ENCODE measurements around the gene DPEP3. TPM values are rescaled to one million over a fixed set of nuclear protein-coding genes. Genes with fewer than 3 reads are reported as not detected.

Gene DPEP3
- total RNA-seq, 1 experiment from 2014 or later: not detected

DNA sequence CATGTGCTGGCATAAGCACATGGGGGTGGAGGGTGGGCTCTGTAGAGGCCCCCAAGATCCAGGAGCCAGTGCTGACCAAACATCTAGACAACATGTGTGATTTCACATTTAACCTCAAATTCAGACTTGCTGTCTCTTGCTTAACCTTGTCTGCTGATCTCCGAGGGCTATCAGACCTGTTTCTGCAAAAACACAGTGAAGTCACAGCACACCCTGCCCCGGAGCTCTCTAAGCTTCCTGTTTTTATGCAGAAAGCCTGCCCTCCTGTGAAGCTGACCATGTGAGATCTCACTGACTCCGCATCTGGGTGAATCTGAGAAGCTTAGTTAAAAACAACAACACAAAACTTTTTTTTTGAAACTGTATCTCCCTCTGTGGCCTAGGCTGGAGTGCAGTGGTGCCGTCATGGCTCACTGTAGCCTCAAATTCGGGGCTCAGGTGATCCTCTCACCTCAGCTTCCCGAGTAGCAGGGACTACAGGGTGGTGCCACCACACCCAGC, 25.5 kb upstream of the DPEP3 start:
- no TSS peak for BruUV-seq (replicated peaks)

DNA sequence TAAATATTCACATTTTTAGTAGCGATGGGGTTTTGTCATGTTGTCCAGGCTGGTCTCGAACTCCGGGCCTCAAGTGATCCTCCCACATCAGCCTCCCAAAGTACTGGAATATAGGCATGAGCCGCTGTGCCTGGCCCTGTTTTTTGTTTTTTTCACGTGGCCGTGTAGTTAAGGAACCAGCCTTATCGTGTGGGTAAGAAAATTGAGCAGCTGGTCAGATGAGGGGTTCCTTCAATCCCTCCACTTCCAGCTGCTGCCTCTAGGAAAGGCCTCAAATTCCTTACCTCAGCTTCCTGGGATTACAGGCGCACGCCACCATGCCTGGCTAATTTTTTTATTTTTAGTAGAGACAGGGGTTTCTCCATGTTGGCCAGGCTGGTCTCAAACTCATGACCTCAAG, 24.9 kb upstream of the DPEP3 start:
- H3K27me3 ChIP-seq (ENCODE audit: low read length): no peaks in the 10 kb centered on the region
- no peaks in the 10 kb centered on the region for H3F3A ChIP-seq (ENCODE audit: low read length, unreplicated experiment)
- H3K4me2 ChIP-seq (ENCODE audit: low read length): no peak overlapping the region
- ATAC-seq: no peak
- no peaks in the 10 kb centered on the region for H4K20me1 ChIP-seq (ENCODE audit: low read length)
- BruUV-seq (replicated peaks): no TSS peak
- H3K27ac ChIP-seq (ENCODE audit: low read length): no peak overlapping the region
- intact Hi-C loops (cut with micrococcal nuclease): no loop called here
- no peaks in the 10 kb centered on the region for H3K79me2 ChIP-seq (ENCODE audit: low read length)
- no peaks in the 10 kb centered on the region for H3K9me3 ChIP-seq (ENCODE audit: low read length)
- no peak for DNase-seq
- TF ChIP-seq, protein P1, sequence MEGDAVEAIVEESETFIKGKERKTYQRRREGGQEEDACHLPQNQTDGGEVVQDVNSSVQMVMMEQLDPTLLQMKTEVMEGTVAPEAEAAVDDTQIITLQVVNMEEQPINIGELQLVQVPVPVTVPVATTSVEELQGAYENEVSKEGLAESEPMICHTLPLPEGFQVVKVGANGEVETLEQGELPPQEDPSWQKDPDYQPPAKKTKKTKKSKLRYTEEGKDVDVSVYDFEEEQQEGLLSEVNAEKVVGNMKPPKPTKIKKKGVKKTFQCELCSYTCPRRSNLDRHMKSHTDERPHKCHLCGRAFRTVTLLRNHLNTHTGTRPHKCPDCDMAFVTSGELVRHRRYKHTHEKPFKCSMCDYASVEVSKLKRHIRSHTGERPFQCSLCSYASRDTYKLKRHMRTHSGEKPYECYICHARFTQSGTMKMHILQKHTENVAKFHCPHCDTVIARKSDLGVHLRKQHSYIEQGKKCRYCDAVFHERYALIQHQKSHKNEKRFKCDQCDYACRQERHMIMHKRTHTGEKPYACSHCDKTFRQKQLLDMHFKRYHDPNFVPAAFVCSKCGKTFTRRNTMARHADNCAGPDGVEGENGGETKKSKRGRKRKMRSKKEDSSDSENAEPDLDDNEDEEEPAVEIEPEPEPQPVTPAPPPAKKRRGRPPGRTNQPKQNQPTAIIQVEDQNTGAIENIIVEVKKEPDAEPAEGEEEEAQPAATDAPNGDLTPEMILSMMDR (conservative IDR thresholded peaks at IDR 0.05; ENCODE audit: low read depth, low read length): no peak
- no peak for TF ChIP-seq EZH2phosphoT487 (IDR thresholded peaks at IDR 0.05; ENCODE audit: borderline replicate concordance, low read length)
- no peak for TF ChIP-seq EZH2 (IDR thresholded peaks at IDR 0.05; ENCODE audit: low read length, unreplicated experiment)
- no peak overlapping the region for H3K9ac ChIP-seq (ENCODE audit: low read length)
- no peaks in the 10 kb centered on the region for H3K4me1 ChIP-seq (ENCODE audit: insufficient read depth, low read length)
- ChIA-PET CTCF (no interaction called here), POLR2A (ENCODE audit: unreplicated experiment) (no interaction called here)
- no peaks in the 10 kb centered on the region for H3K9me2 ChIP-seq (replicated peaks; ENCODE audit: low read length)
- H3K4me3 ChIP-seq (ENCODE audit: low read length): no peak overlapping the region
- H2AFZ ChIP-seq (ENCODE audit: low read length): no peak overlapping the region
- no peaks in the 10 kb centered on the region for H3K36me3 ChIP-seq (ENCODE audit: low read depth, low read length)

More for the DNA sequence above, 25.5 kb upstream of the DPEP3 start:
- intact Hi-C loops (cut with micrococcal nuclease): no loop called here
- DNase-seq (no peak), ATAC-seq (no peak)
- no peaks in the 10 kb centered on the region for H3K9me2 ChIP-seq (replicated peaks; ENCODE audit: low read length)
- no peak overlapping the region for H3K9ac ChIP-seq (ENCODE audit: low read length)
- H3K4me1 ChIP-seq (ENCODE audit: insufficient read depth, low read length): no peaks in the 10 kb centered on the region
- H3F3A ChIP-seq (ENCODE audit: low read length, unreplicated experiment): no peaks in the 10 kb centered on the region
- H3K9me3 ChIP-seq (ENCODE audit: low read length): no peaks in the 10 kb centered on the region
- CTCF ChIA-PET: no interaction called here
- H3K27ac ChIP-seq (ENCODE audit: low read length): no peak overlapping the region
- no peak overlapping the region for H2AFZ ChIP-seq (ENCODE audit: low read length)
- no peaks in the 10 kb centered on the region for H3K79me2 ChIP-seq (ENCODE audit: low read length)
- no peak overlapping the region for H3K4me3 ChIP-seq (ENCODE audit: low read length)
- no peak overlapping the region for H3K4me2 ChIP-seq (ENCODE audit: low read length)
- no peaks in the 10 kb centered on the region for H4K20me1 ChIP-seq (ENCODE audit: low read length)
- H3K27me3 ChIP-seq (ENCODE audit: low read length): no peaks in the 10 kb centered on the region
- POLR2A ChIA-PET (ENCODE audit: unreplicated experiment): no interaction called here
- H3K36me3 ChIP-seq (ENCODE audit: low read depth, low read length): no peaks in the 10 kb centered on the region
- TF ChIP-seq EZH2 (IDR thresholded peaks at IDR 0.05; ENCODE audit: low read length, unreplicated experiment): no peak
- TF ChIP-seq EZH2phosphoT487 (IDR thresholded peaks at IDR 0.05; ENCODE audit: borderline replicate concordance, low read length): no peak
- TF ChIP-seq, protein P1 (conservative IDR thresholded peaks at IDR 0.05; ENCODE audit: low read depth, low read length): no peak

DNA sequence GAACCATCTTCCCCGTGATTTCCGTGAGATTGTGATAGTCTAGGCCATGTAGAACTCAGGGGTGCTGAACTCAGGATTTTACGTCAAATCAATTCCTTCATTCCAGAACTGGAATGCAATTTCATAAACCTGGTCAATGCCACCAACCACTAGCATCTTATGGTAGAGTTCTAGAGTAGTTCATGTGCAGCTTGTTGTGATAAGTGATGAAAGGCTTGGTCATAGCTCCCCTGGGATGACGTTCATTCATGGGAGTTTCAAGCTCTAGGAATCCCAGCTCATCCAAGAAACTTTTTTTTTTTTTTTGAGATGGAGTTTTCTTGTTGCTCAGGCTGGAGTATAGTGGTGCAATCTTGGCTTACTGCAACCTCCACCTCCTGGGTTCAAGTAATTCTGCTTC, 22.7 kb upstream of the DPEP3 start:
- Histone ChIP-seq H3K36me3 (ENCODE audit: low read depth, low read length) (no peaks in the 10 kb centered on the region), H3K4me1 (ENCODE audit: insufficient read depth, low read length) (no peaks in the 10 kb centered on the region), H3K4me2 (ENCODE audit: low read length) (no peak overlapping the region), H2AFZ (ENCODE audit: low read length) (no peak overlapping the region), H3F3A (ENCODE audit: low read length, unreplicated experiment) (no peaks in the 10 kb centered on the region), H3K9ac (ENCODE audit: low read length) (no peak overlapping the region), H3K9me3 (ENCODE audit: low read length) (no peaks in the 10 kb centered on the region), H3K9me2 (replicated peaks; ENCODE audit: low read length) (no peaks in the 10 kb centered on the region), H4K20me1 (ENCODE audit: low read length) (no peaks in the 10 kb centered on the region), H3K79me2 (ENCODE audit: low read length) (no peaks in the 10 kb centered on the region), H3K27ac (ENCODE audit: low read length) (no peak overlapping the region), H3K4me3 (ENCODE audit: low read length) (no peak overlapping the region), H3K27me3 (ENCODE audit: low read length) (no peaks in the 10 kb centered on the region)
- POLR2A ChIA-PET (ENCODE audit: unreplicated experiment): no interaction called here
- no peak for TF ChIP-seq EZH2 (IDR thresholded peaks at IDR 0.05; ENCODE audit: low read length, unreplicated experiment)
- TF ChIP-seq, protein P1 (conservative IDR thresholded peaks at IDR 0.05; ENCODE audit: low read depth, low read length): no peak
- no peak for TF ChIP-seq EZH2phosphoT487 (IDR thresholded peaks at IDR 0.05; ENCODE audit: borderline replicate concordance, low read length)
- CTCF ChIA-PET: no interaction called here
- no TSS peak for BruUV-seq (replicated peaks)
- ATAC-seq (no peak), DNase-seq (no peak)
- intact Hi-C loops (cut with micrococcal nuclease): no loop called here
